ENCODE results near the gene SLC5A10. TPM values are rescaled to one million over a fixed set of nuclear protein-coding genes. Genes with fewer than 3 reads are reported as not detected.
"Not testable (repeated sequence)": the region's sequence is repeated elsewhere in the genome, so short reads cannot be mapped to it uniquely, and the experiment has no call there.

Gene SLC5A10
- total RNA-seq, 1 donor from 2014 or later, result not detected

DNA sequence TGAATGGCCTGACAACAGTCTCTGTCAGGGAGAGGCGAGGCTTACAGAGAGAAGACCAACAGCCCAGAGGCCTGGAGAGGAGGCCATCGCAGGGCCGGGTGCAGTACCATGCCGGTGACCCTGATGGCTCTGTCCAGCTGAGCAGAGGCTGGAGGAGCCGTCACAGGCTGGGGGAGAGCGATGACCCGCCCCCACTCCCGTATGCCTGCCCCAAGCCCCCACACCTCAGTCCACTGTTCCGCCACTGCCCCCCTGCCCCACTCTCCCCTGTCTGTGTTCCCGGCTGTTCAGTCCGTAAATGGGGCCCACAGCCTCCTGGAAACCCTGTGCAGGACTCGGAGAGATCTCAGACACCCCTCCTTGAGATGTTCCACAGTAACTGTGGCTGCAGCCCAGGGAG lies 65.4 kb downstream of the SLC5A10 start:
- no peak for DNase-seq (ENCODE audit: low read depth)

DNA sequence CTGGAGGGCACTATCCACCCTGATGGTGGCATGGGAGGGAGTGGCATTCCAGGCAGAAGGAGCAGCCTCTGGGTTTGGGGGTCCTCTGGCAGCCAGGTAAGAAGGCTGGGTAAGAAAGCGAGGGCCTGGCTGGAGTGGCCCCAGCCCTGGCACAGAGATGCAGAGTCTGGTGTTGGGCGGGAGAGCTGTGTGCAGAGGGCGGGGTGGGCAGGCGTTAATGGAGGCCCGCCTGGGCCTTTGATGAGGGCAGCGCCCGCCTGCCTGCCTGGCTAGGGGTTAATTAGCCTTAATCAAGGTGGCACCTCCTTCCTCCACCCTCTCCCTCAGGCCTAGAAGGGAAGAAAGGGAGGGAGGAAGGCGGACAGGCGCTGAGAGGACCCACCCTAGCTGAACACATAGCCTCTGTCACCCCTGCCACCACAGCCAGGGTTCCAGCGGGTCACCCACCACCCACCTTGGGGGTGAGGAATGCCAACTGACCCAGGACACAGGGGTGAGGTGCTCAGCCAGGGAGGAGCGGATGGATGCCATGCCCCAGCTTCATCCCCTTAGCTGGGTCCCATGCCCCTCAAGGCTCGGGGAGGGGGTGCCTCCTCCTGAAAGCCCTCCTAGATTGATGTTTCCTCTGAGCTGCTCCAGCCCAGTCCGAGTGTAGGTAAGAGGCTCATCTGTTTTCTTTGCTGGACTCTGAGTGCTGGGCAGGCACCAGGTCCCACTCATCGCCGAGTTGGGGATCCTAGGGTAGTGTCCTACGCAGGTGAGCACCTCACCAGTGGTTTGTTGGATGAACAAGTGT lies 66.0 kb downstream of the SLC5A10 start:
- DNase-seq (ENCODE audit: low read depth), result no peak

DNA sequence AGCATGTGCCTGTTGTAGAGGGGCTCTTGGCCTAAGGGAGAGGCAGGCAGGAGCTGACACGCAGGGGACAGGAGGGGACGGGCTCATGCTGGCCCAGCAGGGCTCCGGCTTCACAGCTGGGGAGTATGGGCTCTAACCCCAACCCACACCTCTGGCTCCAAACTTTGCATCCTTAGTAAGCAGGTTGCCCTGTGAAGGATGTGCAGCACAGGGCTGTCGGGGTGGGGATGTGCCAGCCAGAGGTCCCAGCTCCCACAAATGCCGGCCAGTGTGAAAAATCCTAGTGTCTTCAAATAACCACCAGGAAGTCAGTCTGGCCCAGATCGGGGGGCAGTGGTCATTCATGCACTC lies 66.6 kb downstream of the SLC5A10 start:
- DNase-seq (ENCODE audit: low read depth), result no peak

DNA sequence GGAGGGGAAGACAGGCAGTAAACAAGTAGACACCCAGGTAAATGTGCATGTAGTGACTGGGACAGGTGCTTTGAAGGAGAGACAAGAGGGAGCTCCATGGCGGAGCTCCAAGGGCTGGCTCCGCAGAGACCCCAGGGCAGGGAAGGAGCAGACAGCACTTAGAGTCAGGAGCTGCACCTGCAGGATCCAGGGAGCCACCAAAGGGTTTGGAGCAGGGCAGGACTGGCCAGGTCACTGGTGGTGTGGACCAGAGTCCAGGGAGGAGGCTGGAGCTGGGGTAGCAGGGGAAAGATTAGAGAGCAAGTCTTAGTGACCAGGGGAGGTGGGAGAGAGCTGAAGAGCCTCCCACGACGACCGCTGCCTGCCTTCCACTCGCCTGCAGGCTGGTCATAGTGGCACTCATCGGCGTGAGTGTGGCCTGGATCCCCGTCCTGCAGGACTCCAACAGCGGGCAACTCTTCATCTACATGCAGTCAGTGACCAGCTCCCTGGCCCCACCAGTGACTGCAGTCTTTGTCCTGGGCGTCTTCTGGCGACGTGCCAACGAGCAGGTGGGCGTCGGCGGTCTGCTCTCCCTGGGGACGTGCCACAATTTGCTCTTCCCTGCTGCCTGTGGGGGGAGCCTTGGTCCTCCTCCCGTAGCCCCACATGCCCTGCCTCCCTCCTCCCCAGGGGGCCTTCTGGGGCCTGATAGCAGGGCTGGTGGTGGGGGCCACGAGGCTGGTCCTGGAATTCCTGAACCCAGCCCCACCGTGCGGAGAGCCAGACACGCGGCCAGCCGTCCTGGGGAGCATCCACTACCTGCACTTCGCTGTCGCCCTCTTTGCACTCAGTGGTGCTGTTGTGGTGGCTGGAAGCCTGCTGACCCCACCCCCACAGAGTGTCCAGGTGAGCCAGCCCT lies 67.3 kb downstream of the SLC5A10 start:
- DNase-seq (ENCODE audit: low read depth), result no peak

DNA sequence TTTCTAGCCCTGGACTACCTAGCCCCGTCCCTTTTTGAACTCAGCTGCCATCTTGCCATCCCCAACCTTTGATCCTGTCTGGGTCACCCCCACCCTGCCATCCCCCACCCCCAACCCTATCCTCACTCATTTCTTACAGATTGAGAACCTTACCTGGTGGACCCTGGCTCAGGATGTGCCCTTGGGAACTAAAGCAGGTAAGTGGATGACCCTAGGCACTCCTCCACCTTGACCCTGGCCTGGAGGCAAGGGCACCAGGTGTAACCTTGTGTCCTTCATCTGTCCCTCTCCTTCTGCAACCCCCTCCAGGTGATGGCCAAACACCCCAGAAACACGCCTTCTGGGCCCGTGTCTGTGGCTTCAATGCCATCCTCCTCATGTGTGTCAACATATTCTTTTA lies 68.1 kb downstream of the SLC5A10 start:
- no peak for DNase-seq (ENCODE audit: low read depth)

DNA sequence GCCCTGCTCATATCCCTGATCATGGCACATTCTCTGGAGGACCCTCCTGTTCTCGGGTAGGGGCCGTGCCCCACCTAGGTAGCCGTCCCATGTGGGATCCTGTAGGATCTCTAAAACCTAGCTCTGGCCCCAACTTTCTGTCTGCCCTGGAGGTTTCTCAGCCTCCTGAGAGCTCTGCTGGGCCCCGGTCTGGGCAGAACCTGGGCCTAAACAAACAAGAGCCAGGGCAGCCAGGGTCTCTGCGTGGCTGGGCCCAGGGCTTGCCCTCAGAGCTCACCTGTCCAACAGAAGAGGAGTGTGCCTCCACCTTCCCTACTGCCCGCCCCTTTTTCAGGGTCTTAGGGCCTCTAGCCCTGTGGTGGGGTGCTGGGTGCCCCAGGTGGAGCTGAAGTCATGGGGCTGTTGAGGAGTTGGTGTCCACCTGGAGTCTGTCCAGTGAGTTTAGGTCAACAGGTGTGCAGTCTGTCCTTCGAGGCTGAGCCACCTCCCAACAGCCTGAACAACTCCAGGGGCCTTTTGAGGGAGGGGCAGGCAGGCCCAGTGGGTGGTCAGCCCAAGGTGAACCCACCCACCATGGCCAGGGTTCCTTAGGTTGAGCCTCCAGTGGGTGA lies 69.2 kb downstream of the SLC5A10 start:
- not testable (repeated sequence) for DNase-seq (ENCODE audit: low read depth)

DNA sequence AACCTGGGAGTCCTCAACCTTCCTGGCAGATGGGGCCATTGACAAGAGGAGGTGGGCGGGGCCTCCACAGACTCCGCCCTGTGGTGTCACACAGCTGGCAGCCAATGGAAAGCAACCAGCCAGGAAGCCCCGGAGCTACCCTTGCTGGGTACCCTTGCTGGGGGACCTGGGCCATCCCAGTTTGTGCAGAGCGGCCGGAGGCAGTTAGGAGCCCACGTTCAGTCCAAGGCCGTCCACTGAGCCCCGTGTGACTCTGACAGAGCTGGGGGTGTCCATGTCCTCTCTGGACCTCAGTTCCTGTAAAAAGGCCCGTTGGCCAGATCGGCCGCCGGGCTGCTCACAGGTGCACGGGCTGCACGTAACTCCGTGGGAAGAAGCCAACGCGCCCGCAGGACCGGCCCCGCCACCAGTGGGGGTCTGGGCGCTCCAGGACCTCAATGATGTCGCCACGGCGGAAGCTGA lies 69.7 kb downstream of the SLC5A10 start:
- DNase-seq (ENCODE audit: low read depth), result no peak

DNA sequence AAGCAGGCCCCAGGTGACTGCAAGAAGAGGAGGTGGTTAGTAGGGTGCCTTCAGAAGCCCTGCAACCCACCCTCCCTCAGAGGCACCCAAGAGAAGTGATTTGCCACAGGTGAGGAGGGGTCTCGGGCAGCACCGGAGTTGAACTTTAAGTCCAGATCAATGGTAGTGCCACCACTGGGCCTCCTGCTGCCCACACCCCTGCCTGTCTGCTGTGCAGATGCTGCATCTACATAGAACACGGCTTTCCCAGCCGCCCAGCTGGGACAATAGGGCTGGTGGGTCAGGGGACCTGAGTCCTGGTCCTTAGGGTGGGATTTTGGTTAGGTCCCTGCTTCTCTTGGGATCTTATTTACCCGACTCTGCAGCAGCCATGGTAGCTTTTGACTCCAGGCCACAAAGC lies 70.2 kb downstream of the SLC5A10 start:
- DNase-seq (ENCODE audit: low read depth), result no peak

DNA sequence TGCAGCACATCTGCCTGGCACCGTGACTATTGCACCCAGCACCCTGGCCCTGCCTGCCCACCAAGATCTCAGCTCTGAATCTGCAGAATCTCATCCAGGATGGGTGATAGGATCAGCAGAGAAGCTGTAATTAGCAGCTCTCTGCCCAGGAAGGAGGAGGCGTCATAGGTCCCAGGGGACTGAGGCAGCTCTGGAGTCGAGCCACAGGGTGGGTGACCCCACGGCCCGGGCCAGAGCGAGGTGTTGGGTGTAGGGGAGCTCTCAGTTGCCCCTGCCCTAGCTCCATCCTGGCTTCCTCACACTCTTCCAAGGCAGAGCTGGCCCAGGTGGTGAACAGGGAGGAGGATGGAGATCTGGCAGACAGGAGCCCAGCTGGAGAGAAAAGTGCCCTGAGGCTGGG lies 70.8 kb downstream of the SLC5A10 start:
- DNase-seq (ENCODE audit: low read depth), result no peak

DNA sequence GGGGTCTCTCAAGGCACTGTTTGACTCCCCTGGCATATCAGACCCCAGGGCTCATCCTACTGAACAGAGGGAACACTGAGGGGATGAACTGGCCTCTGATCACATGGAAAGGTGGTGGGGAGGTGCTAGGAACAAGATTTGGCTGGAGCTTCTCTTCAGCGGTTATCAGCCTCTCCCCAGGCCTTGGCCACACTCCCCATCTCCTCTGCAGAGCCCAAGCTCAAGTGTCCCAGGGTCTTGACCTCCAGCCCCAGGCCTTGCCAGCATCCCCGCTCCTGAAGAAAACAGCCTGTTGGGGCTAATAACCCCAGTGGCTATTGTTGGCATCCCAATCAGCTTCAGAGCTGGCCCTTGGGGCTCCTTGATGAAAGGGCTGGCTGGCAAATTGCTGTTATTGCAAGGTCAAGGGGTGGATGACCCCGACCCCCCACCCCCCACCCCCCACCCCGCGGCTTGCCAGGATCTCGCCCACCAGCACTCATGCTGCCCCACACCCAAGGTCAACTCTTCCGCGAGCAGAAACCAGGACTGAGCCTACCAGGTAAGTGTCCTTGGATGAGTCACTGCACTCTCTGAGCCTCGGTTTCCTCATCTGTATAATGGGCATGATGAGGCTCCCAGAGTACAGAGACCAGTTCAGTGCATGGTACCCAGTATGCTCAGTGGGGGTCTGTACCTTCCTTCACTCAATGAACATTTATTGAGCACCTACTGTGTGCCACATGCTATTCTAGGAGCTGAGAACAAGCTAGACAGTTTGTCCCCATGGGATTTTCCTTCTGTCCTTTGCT lies 71.4 kb downstream of the SLC5A10 start:
- DNase-seq (ENCODE audit: low read depth), result no peak

DNA sequence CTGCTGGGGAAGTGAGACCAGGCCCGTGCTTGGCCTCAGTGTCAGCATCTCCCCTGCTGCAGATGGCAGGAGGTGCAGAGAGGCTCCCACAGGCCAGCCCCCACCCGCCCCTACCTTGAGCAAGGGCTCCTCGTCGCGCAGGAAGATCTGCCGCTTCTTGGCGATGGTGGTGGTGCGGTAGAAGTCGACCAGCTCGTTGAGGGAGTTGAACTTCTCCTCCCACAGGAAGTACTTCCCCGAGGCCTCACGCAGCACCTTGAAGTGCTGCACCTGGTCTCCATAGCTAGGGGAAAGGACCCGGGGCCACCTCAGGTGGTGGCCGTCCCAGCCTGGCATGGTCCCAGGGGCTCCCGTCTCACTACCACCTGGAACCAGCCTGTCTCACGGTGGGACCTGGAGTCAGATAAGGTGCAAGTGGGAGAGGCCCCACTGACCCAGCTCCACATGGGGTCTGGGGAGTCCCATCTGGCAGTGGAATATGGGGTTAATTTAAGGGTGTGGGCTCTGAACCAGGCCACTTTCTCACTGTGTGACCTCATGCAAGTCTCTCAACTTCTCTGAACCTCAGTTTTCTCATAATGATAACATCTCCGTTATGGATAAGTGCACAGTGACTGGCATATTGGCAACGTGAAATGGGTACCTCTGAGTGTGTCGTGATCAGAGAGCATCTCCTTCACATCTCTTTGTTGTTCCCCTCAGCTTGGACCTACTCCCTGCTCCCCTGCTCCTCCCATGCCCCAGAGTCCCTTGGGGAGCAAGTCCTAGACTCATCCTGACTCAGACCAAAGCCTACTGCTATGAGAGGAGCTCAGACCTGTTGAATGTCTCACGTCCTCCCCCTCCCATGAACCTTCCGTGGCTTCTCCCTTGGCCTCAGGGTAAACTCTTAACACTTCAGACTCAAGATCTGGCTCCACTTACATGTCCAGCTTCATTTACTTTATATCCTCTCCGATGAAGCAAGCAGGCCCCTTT lies 72.4 kb downstream of the SLC5A10 start:
- DNase-seq (ENCODE audit: low read depth), result no peak

DNA sequence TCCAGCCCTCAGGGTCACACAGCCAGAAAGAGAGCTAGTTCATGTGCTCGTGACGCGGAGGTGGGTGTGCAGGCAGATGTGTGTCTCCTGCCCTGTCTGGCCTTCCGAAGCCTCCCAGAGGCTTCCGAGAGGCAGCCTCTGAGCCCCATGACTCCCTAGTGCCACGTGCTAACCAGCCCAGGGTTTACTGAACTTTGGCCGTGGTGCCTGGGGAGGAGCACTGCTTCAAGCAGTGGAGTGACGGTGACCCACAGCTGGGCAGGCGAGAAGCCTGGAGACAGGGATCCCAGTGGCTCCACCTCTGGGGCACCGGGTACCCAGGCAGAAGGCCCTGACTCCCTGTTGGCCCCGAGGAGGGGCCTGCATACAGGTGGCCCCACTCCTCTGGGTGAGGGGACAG lies 76.7 kb downstream of the SLC5A10 start:
- not testable (repeated sequence) for DNase-seq (ENCODE audit: low read depth)

DNA sequence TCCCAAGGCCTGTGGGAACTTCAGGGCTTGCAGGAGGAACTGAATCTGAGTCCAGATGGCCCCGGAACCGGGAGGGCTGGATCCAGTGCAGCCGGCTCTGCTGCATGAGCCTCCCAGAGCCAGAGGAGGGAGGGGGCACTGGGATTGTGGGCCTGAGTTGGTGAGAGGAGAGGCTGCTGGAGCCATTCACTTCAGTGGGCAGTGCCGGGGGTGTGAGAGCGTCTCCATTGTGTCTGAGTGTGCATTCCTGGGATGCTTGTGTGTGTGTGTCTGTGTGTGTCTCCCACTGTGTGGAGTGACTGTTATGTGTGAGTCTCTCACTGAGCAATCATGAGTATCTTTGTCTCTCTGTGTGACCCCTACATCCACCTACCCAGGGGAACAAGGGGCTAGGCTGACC lies 77.8 kb downstream of the SLC5A10 start:
- not testable (repeated sequence) for DNase-seq (ENCODE audit: low read depth)

DNA sequence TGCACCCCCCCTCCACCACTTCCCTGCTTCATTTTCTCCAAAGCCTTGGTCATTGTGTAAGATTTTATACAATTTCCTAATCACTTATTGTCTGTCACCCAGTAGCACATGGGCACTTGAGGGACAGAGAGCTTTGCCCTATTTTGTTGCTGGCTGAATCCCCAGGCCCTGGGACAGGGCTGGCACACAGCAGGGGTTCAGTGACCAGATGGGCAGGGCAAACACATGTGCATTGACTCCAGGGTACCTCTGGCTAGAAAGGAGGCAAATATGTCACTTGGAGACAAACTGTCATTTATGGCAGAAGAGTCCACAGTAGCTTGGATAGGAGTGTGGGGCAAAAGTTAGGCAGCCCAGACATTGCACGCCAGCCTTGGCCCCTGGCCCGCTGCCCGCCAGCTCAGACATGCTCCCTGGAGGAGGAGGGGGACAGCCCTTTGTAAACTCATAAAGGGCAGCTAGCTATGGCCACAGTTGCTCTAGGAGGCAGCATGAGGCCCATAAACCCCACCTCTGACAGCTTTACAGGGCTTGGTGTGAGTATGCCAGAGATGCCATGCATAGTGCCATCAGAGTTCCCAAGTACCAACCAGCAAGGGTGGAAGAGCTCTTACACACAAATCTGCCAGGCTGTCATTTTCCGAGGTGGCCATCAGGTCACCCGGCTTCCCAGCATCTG lies 78.9 kb downstream of the SLC5A10 start:
- DNase-seq (ENCODE audit: low read depth), result not testable (repeated sequence)

DNA sequence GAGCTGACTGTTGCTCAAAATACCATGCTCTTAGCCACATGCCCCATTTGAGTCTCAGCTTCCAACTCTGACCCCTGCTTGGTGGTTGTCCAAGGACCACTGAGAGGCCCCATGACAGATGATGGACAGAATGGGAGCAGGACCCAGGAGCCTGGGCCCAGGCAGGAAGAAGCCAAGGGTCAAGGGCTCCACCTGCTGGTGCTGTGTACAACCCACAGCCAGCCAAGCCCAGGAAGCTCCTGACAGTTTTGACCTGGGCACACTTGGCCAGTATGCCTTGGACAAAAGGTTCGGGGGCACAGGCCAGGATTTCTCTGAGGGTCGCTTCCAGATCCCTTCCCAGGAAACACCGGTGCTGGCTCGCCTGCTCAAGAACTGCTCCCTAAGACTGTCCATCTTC lies 79.8 kb downstream of the SLC5A10 start:
- not testable (repeated sequence) for DNase-seq (ENCODE audit: low read depth)

DNA sequence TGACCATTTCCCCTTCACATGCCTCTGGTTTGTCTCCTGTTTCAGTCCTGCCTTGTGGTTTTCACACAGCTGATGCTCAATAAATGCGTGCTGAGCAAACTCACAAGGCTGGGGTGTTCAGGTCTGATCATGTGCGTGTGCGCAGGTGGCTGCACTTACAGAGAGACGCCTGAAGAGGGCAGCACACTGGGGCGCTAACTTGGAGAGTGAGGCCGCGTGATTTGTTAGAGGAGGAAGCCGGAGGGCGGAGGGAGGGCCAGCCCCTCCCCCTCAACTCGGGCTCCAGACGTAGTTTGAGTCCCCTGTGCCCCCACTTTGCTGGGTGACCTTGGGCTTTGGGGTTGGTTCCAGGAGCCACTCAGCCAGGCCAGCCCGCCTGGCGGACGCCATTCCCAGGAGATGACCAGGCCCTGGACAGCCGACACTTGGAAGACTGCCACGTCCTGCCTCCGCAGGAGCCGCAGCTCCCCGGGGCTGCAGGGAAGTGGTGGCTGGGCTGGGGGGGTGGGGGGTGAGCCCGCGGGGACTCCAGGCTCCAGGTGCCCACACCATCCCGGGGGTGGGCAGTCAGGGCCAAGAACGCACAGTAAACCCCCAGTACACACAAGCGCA lies 80.5 kb downstream of the SLC5A10 start:
- not testable (repeated sequence) for DNase-seq (ENCODE audit: low read depth)

DNA sequence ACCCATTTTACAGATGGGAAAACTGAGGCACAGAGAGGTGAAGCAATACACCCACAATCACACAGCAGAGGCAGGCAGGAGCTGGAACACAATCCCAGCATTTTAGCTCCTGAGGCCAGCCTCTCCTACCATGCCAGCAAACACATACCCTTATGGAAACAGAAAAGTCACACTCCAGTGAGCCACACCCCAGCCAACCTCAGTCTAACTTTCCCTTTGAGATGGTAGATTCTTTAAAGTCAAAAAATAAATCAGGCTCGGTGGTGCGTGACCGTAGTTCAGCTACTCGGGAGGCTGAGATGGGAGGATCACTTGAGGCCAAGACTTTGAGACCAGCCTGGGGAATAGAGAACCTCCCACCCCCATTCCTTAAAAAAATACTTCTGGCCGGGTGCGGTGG lies 84.2 kb downstream of the SLC5A10 start:
- DNase-seq (ENCODE audit: low read depth), result not testable (repeated sequence)

DNA sequence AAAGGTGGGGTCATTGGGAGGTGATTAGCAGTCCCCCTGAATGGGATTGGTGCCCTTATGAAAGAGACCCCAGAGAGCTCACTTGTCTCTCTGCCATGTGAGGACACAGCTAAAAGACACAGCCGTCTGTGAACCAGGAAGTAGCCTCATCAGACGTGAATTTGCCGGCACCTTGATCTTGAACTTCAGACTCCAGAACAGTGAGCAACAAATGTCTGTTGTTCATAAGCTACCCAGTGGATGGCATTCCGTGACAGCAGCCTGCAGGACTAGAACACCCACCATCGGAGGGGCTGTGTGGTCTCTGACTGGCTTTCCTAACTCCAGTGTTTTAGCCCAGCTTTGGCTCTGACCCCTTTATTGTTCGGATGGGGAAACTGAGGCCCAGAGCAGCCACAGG lies 85.6 kb downstream of the SLC5A10 start:
- DNase-seq (ENCODE audit: low read depth), result not testable (repeated sequence)

DNA sequence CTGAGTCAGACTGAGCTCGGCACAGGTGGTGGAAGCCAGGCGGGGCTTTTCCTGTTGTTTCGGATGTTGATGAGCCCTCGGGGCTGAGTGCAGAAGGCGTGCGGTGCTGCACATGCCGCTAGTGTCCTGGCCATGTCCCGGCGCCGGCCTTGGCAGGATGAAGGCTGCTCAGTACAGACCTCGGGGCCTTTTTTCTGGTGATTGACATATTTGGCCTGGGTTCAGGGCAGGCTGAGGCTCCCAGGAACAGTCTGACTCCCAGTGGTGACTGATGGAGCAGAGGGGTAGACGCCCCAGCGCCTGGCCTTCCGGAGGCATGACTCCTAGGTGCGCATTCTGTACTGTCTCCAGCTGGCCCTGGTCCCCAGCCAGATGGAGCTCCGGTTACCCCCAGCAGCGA lies 86.0 kb downstream of the SLC5A10 start:
- not testable (repeated sequence) for DNase-seq (ENCODE audit: low read depth)

Data from myocyte (in vitro differentiated cells).